SK-N-SH (cell line): ENCODE measurements around the gene KRTAP2-1. TPM values are rescaled to one million over a fixed set of nuclear protein-coding genes. Genes with fewer than 3 reads are reported as not detected.
"Not testable (repeated sequence)": the region's sequence is repeated elsewhere in the genome, so short reads cannot be mapped to it uniquely, and the experiment has no call there.

Experiments
- CTCF ChIA-PET: fragments of 300-600, 350-600 bp; formaldehyde crosslinking; extraction: SDS; loops from one replicate; lab custom pipeline; 2021; lab: Yijun Ruan, JAX
- POLR2A ChIA-PET: fragments of 350-600 bp; sonication (Branson Sonifier 250); formaldehyde crosslinking; extraction: SDS; loops from one replicate; lab custom pipeline; 2020; ENCODE audit warnings: antibody characterized with exemption, inconsistent platforms; lab: Yijun Ruan, JAX
- DNase-seq: peaks from one replicate; pipeline ENCODE4 v3.0.0; 2012
- H2AFZ ChIP-seq: fragments of 200-600 bp; sonication (generic); 2 replicates; pipeline ENCODE4 v1.8.1; 2016; ENCODE audit warnings: antibody characterized with exemption, mild to moderate bottlenecking, low read depth
- H3F3A ChIP-seq: fragments of 200-600 bp; sonication (generic); replicated peaks from 2 replicates; pipeline ENCODE3; 2016; ENCODE audit warnings: antibody characterized with exemption, mild to moderate bottlenecking; ENCODE audit not compliant: insufficient read depth
- H3K27ac ChIP-seq, 2 experiments: fragments of 200-500 bp in 1 of 2; fragments of 200-600 bp in 1 of 2; sonication (Bioruptor generic) in 1 of 2; sonication (generic), shearing (Covaris generic) in 1 of 2; 2 replicates each; pipeline versions ENCODE4 v1.5.1 to v1.6.1; 2014 to 2016; ENCODE audit warnings: low read depth in 2 of 2, inconsistent platforms in 1 of 2, low read length in 1 of 2, mild to moderate bottlenecking in 1 of 2, mixed read lengths in 1 of 2
- H3K27me3 ChIP-seq: fragments of 200-600 bp; sonication (generic), shearing (Covaris generic); 2 replicates; pipeline ENCODE4 v1.6.1; 2016; ENCODE audit warnings: mixed run types; ENCODE audit not compliant: insufficient read depth
- H3K36me3 ChIP-seq, 2 experiments: fragments of 200-500 bp in 1 of 2; fragments of 200-600 bp in 1 of 2; sonication (Bioruptor generic) in 1 of 2; sonication (generic) in 1 of 2; replicated peaks in 1 of 2; 2 replicates each; pipeline versions ENCODE3 to v1.5.1; 2014 to 2016; ENCODE audit warnings: low read length in 1 of 2, mild to moderate bottlenecking in 1 of 2; ENCODE audit not compliant: insufficient read depth in 2 of 2, control insufficient read depth in 1 of 2
- H3K4me1 ChIP-seq, 2 experiments: fragments of 200-500 bp in 1 of 2; fragments of 200-600 bp in 1 of 2; sonication (Bioruptor generic) in 1 of 2; sonication (generic), shearing (Covaris generic) in 1 of 2; 2 replicates each; pipeline versions ENCODE4 v1.5.1 to v1.6.1; 2014 to 2016; ENCODE audit warnings: low read depth in 1 of 2, low read length in 1 of 2, mixed run types in 1 of 2; ENCODE audit not compliant: insufficient read depth in 2 of 2, control insufficient read depth in 1 of 2
- H3K4me2 ChIP-seq: fragments of 200-600 bp; sonication (generic), shearing (Covaris generic); 2 replicates; pipeline ENCODE4 v1.6.1; 2017; ENCODE audit warnings: mixed run types
- H3K4me3 ChIP-seq, 2 experiments: fragments of 200-500 bp in 1 of 2; fragments of 200-600 bp in 1 of 2; sonication (Bioruptor generic) in 1 of 2; sonication (generic), shearing (Covaris generic) in 1 of 2; 2 replicates each; pipeline versions ENCODE4 v1.5.1 to v1.8.1; 2014 to 2016; ENCODE audit warnings: low read depth in 2 of 2, inconsistent platforms in 1 of 2, low read length in 1 of 2, mild to moderate bottlenecking in 1 of 2, mixed read lengths in 1 of 2, moderate library complexity in 1 of 2
- H3K79me2 ChIP-seq: fragments of 200-600 bp; sonication (generic); 2 replicates; pipeline ENCODE4 v1.8.1; 2017; ENCODE audit warnings: mild to moderate bottlenecking; ENCODE audit not compliant: insufficient read depth
- H3K9ac ChIP-seq: fragments of 200-600 bp; sonication (generic); 2 replicates; pipeline ENCODE4 v1.6.1; 2017; ENCODE audit warnings: mixed run types
- H3K9me2 ChIP-seq: fragments of 200-600 bp; sonication (generic); 2 replicates; pipeline ENCODE4 v1.6.1; 2017; ENCODE audit warnings: mixed run types
- H3K9me3 ChIP-seq: fragments of 200-600 bp; sonication (generic); 2 replicates; pipeline ENCODE4 v1.6.1; 2017; ENCODE audit warnings: mixed run types, mild to moderate bottlenecking, moderate library complexity
- H4K20me1 ChIP-seq: fragments of 200-600 bp; sonication (generic); 2 replicates; pipeline ENCODE4 v1.6.1; 2017; ENCODE audit warnings: mild to moderate bottlenecking, mixed run types; ENCODE audit not compliant: insufficient read depth
- EP300 ChIP-seq, 2 experiments: IDR thresholded peaks; 2 replicates each; pipeline versions ENCODE4 v1.4.0 to v1.6.1; 2012; ENCODE audit warnings: borderline replicate concordance in 1 of 2, low read depth in 1 of 2, low read length in 1 of 2
- FOSL2 ChIP-seq: IDR thresholded peaks from 2 replicates; pipeline ENCODE4 v1.4.0; 2012; ENCODE audit warnings: low read depth, mild to moderate bottlenecking, moderate library complexity, borderline replicate concordance
- FOXM1 ChIP-seq: IDR thresholded peaks from 2 replicates; pipeline ENCODE4 v1.4.0; 2012; ENCODE audit warnings: low read depth, mild to moderate bottlenecking
- JUND ChIP-seq: IDR thresholded peaks from 2 replicates; pipeline ENCODE4 v1.4.0; 2012
- MXI1 ChIP-seq: IDR thresholded peaks from 2 replicates; pipeline ENCODE4 v1.6.1; 2012; ENCODE audit warnings: mild to moderate bottlenecking, low read depth, low read length, improper control_type of control experiment
- NRF1 ChIP-seq: IDR thresholded peaks from 2 replicates; pipeline ENCODE4 v1.6.1; 2012; ENCODE audit warnings: low read depth, mild to moderate bottlenecking, low read length
- SIN3A ChIP-seq: IDR thresholded peaks from 2 replicates; pipeline ENCODE4 v1.6.1; 2012; ENCODE audit warnings: low read depth, mild to moderate bottlenecking, low read length, moderate library complexity, borderline replicate concordance
- TCF12 ChIP-seq: IDR thresholded peaks from 2 replicates; pipeline ENCODE4 v1.4.0; 2012
- TEAD4 ChIP-seq: IDR thresholded peaks from 2 replicates; pipeline ENCODE4 v1.4.0; 2012; ENCODE audit warnings: mild to moderate bottlenecking, borderline replicate concordance; ENCODE audit not compliant: insufficient read depth
- WGBS: methylation state at CpG from one replicate; pipeline ENCODE4 v1.1.6; 2017; ENCODE audit warnings: low lambda C conversion rate; 5-methylcytosine and 5-hydroxymethylcytosine counted together
- polyA plus RNA-seq, 3 experiments: library from polyadenylated mRNA; depleted of rRNA; stranded (reverse); fragments of >200 nt; gene quantifications; 2 replicates each; pipeline ENCODE4 v1.2.3, GENCODE V29; 2012
- TF ChIP-seq, protein P1 (sequence below): IDR thresholded peaks from 2 replicates; pipeline ENCODE4 v1.4.0; 2012; ENCODE audit warnings: low read depth, borderline replicate concordance
- TF ChIP-seq, protein P2 (sequence below): IDR thresholded peaks from 2 replicates; pipeline ENCODE4; 2012
- TF ChIP-seq, protein P3 (sequence below): IDR thresholded peaks from 2 replicates; pipeline ENCODE4 v1.4.0; 2012; ENCODE audit warnings: low read depth, borderline replicate concordance

Gene KRTAP2-1
- polyA plus RNA-seq, 1 of the 3 experiments (the other 2 are of a cell fraction) = not detected

DNA sequence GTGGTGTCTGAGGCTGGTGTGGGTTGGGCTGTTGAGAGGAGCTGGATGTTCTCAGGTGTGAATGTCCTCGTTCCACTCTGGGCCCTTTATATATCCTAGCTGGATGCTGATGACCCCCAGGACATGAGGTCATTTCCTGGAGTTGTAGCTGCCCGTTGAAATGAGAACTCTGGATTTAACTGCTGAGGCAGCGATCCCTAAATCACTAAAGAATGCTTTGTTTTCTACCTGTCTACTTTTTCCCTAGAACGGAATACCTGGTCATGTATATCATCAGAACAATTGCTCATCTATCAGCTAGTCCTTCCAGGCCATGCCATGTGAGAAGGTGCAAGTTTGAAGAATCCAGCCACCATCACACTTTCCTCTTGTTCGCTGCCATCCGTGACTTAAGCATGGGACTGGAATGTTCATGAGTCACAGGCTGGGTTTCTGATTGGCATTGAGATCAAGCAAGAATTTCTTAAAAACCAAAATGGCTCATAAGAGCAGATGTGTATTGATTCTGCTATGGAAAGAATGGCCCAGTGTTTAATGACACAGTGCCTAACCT is 13.0 kb upstream of the KRTAP2-1 start, which contains the start of gene KRTAP2-3 (continued):
- TF ChIP-seq, protein P1, sequence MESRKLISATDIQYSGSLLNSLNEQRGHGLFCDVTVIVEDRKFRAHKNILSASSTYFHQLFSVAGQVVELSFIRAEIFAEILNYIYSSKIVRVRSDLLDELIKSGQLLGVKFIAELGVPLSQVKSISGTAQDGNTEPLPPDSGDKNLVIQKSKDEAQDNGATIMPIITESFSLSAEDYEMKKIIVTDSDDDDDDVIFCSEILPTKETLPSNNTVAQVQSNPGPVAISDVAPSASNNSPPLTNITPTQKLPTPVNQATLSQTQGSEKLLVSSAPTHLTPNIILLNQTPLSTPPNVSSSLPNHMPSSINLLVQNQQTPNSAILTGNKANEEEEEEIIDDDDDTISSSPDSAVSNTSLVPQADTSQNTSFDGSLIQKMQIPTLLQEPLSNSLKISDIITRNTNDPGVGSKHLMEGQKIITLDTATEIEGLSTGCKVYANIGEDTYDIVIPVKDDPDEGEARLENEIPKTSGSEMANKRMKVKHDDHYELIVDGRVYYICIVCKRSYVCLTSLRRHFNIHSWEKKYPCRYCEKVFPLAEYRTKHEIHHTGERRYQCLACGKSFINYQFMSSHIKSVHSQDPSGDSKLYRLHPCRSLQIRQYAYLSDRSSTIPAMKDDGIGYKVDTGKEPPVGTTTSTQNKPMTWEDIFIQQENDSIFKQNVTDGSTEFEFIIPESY = no peak
- TF ChIP-seq, protein P2, sequence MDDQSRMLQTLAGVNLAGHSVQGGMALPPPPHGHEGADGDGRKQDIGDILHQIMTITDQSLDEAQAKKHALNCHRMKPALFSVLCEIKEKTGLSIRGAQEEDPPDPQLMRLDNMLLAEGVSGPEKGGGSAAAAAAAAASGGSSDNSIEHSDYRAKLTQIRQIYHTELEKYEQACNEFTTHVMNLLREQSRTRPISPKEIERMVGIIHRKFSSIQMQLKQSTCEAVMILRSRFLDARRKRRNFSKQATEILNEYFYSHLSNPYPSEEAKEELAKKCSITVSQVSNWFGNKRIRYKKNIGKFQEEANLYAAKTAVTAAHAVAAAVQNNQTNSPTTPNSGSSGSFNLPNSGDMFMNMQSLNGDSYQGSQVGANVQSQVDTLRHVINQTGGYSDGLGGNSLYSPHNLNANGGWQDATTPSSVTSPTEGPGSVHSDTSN = peak; percentile 81
- TF ChIP-seq SIN3A = no peak
- no peak for TF ChIP-seq NRF1
- TF ChIP-seq MXI1 = no peak
- TF ChIP-seq, protein P3, sequence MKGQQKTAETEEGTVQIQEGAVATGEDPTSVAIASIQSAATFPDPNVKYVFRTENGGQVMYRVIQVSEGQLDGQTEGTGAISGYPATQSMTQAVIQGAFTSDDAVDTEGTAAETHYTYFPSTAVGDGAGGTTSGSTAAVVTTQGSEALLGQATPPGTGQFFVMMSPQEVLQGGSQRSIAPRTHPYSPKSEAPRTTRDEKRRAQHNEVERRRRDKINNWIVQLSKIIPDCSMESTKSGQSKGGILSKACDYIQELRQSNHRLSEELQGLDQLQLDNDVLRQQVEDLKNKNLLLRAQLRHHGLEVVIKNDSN = no peak
- TF ChIP-seq FOXM1 = no peak

- H3K9ac ChIP-seq, H3K27me3 ChIP-seq, H3K4me3 ChIP-seq, H3K36me3 ChIP-seq, H3K79me2 ChIP-seq, H2AFZ ChIP-seq, POLR2A ChIA-PET, H3K9me3 ChIP-seq, H3K9me2 ChIP-seq, H4K20me1 ChIP-seq, DNase-seq: not testable (repeated sequence)
- CTCF ChIA-PET = interaction anchor here (1.5 kb wide), 1 partner anchor 24 kb away, joined by 3 read pairs; no protein-coding TSS in a partner anchor
- Histone ChIP-seq H3K27ac (peak overlapping the region in 1 of 2 experiments; percentile 62; a peak in 2 of 4 replicates), H3F3A (peaks cover 30% of the 10 kb centered on the region), H3K4me1 (peaks cover 0 to 22% of the 10 kb centered on the region in 2 experiments; a peak in 2 of 4 replicates), H3K4me2 (peak overlapping the region; percentile 51)
- TF ChIP-seq EP300 (IDR thresholded peaks at IDR 0.05; ENCODE audit: borderline replicate concordance in 1 of 2, low read depth in 1 of 2, low read length in 1 of 2) (0 out of 4 replicates have a peak, but pooled peaks of 1 of the 2 experiments have one; percentile 15), JUND (peak; percentile 14; the same call in 1 of the 2 replicates), TEAD4 (peak; percentile 38; the same call in 1 of the 2 replicates), TCF12 (0 out of 2 replicates have a peak, but pooled peaks have one; percentile 26), FOSL2 (peak; percentile 48)
- 25% methylated on average over 8 of the region's 31 CpGs for WGBS
These were observed 12.3 kb upstream of the KRTAP2-1 start for GRCh38 chr17:41059276-41060051.
